CD4-positive, alpha-beta T cell treated with Interleukin-1 beta for 1 hour (primary cell): ENCODE data around the gene TMCO2.
"Not testable (repeated sequence)": the region's sequence is repeated elsewhere in the genome, so short reads cannot be mapped to it uniquely, and the experiment has no call there.

Experiments used
- DNase-seq, 2 donors: peaks; one replicate each; pipeline ENCODE4 v3.0.0-alpha.2; 2020 to 2022

TMCO2 gene

DNA sequence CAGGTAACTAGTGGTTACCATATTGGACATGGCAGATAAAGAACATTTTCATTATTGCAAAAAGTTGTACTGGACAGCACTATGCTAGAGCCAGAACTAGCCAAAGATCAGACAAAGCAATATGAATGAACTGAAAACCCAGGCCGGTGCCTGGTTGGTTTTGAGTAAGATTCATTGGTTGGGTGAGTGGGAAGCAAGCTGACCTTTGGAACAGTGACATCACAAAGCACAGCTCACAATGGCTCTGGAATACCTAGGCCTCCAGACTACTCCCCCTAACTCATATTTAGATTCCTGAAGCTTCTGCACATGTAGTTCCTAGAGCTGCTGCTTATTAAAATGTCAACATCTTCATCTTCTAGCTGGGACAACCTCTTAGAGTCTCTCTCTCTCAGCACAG, at the start of gene TMCO2:
Gene TMCO2 (plus strand): TSS at position 283 of the 400 bp plus-strand sequence. CDS start 57 bp downstream, at position 340.
- no peak for DNase-seq

DNA sequence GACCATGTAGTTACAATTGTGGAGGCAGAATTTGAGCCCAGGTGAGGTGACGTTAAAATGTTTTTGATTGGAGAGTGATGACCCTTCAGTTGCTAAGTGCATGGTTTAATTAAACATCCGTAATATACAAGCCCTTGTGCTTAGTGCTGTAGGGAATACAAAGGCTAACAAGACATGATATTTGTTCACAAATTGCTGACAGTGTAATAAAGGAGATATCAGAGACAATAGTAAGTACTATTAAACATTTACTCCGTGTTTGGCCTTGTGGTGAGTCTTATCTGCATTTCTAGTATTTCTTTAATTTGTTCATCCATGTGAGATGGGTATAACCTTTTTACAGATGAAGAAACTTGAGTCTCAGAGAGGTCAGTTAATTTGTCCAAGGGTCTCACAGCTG, 48.6 kb upstream of the TMCO2 start:
- no peak for DNase-seq

DNA sequence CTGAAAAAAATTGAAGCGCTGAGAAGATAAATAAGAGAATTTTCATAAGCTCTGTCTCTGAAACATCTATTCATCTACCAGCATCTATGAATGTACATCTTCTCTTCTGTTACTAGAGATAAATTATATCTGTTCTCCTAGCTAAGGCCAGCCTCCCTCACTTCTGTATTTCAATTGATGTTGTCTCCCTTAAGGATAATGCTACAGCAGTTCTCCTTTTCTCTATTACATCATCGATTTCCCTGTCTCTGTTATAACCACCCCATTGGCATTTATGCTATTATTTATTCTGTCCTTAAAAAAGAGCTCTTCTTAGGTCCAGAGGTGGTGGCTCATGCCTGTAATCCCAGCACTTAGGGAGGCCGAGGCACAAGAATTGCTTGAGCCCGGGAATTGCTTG, 42.9 kb upstream of the TMCO2 start:
- no peak for DNase-seq

DNA sequence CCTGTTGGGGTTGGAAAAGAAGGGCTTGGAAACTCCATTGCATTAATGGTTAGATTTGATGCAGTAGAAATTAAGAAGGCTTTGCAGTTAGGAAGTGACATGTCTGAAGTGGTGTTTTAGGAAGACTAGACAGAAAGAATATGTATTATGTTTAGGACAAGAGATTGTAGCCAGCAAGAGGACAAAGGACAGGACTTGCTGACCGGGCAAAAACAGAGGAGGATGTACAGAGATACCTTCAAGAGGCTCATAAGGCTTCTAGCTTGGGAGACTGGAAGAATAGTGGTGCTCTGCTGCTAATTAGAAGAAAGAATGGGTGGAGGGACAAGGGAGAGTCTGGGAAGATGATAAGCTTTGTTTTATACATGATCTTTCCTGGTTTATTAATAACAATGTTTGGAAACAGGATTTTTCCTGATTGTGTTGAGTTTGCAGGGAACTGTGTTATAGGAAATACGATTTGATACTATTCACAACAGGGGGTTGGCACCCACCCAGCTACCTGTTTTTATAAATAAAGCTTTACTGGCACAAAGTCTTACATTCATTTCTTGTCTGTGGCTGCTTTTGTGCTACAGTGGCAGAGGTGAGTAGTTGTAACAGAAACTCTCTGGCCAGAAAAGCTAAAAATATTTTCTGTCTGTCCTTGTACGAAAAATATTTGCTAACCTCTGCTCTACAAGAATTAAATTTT, 37.1 kb upstream of the TMCO2 start:
- no peak for DNase-seq

DNA sequence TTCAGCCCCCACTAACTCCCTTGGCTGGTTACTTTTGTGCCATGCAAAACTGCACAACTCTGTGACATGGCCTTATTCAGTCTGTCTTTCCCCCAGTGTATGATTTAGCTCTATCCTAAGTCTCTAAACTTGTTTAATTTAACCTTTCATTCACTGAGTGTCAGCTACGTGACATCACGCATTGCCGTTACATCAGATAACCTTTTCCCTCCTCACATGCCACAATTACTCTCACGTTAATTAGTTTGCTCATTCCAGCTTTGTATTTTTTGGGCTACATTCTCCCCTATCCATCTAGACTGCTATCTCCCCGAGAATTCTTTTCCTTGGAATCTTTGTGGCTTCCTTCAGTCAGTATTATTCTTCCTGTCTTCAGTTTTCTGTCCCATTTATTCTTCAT, 29.4 kb upstream of the TMCO2 start:
- no peak for DNase-seq

DNA sequence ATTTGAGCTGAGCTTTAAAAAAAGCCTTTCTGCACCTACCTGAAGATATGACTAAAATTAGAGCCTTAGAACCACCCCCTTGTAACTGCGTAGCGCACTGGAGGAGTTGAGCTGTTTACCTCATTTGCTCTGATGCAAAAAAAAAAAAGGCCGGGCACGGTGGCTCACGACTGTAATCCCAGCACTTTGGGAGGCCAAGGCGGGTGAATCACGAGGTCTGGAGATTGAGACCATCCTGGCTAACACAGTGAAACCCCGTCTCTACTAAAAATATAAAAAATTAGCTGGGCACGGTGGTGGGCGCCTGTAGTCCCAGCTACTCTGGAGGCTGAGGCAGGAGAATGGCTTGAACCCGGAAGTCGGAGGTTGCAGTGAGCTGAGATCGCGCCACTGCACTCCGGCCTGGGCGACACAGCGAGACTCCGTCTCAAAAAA, 26.2 kb upstream of the TMCO2 start:
- not testable (repeated sequence) for DNase-seq

DNA sequence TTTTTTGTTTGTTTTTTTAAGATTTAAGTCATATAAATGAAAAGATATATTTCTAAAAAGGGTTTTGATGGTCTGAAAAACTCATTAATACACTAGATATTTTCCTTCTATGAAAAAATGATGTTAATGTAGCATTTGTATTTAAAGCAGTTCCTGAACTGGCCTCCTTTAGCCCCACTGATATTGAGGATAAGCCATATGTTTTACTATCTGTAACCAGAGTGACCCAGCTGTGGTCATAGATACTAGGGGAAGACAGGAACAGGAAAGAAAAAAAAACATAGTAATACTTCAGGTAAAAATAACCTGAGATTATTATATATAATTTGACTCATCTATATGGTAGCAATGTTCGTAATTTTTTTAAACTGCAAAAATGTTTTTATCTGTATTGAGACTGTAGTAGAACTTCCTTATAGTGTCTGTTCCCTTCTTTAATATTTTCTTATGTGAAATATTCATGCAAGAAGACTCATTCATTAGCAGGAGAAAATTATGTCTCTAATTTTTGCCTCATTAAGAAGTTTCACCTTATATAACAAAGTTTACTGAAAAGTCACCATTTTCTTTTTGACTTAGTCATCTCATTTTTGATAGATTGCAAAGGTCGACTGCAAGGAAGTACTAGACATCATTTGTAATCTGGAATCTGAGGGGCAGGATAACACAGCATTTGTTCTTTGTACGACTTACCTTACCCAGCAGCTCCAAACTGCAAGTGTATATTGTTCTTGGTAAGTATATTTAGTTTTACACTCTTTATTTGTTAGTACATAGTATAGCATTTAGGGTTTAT, 25.6 kb upstream of the TMCO2 start:
- no peak for DNase-seq

DNA sequence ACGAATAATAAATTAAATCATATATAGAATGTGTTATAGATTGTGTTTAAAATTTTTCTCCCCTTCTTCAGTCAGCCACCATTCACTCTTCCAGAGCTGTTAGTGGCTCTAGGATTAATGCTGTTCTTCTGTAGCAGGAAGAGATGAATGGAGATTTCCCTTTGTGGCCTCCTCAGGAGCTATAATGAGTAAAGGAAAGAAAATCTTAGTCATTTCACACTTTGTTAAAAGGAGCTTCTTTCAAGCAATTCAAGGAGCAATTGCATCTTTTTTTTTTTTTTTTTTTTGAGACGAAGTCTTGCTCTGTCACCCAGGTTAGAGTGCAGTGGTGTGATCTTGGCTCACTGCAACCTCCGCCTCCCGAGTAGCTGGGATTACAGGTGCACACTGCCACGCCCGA, 23.7 kb upstream of the TMCO2 start:
- no peak for DNase-seq

DNA sequence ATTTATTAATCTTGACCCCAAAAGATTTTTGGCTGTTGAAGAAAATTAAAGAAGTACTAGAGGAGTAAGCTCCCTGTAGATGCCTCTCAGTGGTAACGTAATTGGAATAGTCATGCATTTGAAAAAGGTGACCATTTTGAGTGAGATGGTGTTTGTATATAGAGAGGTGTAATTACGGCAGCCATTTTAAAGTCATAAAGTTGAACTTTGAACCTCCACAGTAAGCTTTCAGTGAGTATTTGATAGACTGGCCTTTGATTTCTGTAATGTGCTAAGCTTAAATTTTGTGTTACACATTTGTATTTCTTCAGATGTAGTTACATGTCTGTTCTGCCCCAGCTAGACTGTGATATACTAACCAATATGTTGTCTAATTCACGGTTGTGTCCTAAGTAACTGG, 21.5 kb upstream of the TMCO2 start:
- no peak for DNase-seq

DNA sequence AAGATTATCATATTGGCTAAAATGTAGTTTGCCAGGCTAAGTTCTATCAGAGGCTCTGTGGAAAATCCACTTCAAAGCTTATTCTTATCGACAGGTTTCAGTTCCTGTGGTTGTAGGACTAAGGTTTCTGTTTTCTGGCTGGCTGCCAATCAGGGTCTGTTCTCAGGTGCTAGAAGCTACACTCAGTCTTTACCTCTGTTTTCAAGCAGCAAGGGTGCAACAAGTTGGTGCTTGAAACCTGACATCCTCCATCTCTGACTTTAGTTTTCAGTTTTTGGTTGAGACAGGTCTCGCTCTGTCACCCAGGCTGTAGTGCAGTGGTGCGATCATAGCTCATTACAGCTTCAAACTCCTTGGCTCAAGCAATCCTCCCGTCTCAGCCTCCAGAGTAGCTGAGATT, 15.3 kb upstream of the TMCO2 start:
- DNase-seq, result peak; percentile 37 to 47

DNA sequence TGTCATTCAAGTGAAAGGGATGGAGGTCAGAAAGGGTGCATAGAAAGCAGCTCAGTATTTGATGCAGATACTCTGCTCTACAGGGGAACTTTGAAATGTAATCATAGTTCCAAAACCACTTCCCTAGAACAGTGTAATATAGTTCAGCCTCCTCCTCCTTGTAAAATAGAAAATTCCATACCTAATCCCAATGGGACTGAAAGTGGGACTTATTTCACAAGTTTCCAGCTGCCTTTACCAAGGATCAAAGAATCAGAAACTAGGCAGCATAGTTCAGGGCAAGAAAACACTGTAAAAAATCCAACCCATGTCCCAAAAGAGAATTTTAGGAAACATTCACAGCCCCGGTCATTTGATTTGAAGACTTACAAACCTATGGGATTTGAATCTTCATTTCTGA, 8.1 kb upstream of the TMCO2 start:
- no peak for DNase-seq

DNA sequence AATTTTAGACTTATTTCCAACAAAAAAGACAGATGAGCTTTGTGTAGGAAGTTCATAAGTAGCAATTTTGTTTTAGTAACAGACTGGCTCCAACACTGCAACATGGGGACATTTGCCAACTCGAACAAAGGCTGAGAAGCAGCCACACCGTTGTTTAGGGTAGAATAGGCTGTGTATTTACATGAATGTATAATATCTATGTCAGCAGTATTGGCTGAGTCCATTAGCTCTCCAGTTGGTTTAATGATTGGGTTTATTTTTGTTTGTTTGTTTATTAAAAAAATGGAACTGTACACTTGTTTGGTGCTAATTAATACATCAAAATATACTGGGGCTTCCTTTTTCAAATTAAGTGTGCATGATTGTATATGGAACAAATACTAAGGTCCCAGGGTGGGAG, 7.3 kb upstream of the TMCO2 start:
- DNase-seq, result no peak

DNA sequence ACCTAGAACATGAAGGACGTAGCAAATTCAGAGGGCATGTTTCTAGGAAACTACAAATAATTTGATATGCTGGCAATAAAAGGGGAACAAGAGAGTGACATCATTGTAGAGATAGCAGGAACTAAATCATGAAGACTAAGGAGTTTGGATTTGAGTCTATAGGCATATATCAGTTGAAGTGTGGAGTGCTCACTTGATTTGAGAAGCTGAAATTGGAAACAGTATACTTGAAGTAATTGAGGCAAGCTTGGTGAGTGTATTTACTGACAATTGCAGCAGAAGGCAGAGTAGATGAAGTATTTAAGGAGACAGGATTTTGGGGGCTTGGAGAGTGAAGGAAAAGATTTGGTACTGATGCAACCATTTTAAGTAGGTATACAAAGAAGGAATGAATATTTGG, 6.4 kb upstream of the TMCO2 start:
- no peak for DNase-seq

DNA sequence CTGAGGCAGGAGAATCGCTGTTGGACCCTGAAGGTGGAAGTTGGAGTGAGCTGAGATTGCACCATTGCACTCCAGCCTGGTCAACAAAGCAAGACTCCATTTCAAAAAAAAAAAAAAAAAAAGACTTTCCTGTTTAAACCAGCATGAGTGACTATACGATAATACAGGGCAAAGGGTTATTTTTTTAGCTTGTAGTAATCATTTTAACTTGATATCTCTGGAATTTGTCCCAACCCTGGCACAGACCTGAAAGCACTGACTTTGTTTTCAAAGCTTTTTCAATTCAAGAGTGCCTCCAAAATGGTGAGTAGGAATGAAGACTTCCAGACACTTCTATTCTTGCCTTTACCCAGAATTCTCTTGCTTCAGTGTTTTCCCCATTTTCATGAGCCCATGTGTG, 4.4 kb upstream of the TMCO2 start:
- DNase-seq, result no peak

DNA sequence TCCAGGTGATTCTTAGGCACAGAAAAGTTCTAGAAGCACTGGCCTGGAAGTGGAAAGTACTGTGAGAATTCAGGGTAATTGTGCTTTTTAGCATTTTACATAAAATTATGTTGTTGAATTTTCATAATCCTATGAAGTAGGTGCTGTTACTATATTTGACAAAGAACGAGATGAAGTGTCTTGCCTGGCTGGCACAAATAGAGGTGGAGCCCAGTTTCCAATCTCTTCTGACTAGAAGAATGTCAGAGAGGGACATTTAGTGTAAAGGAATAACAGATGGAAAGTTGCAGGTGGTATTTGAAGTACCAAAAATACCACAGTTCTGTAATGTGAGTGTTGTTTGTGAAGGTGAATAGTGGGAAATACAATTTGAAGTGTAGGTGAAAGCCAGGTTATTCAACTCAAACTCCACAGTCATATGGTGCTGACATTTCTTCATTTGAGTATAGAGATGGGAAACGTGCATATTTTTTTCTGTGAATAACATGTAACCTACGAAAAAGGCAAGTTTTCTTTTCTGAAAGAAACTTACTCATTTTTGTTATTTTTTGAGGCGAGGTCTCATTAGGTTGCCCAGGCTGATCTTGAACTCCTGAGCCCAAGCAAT, 3.5 kb upstream of the TMCO2 start:
- no peak for DNase-seq

DNA sequence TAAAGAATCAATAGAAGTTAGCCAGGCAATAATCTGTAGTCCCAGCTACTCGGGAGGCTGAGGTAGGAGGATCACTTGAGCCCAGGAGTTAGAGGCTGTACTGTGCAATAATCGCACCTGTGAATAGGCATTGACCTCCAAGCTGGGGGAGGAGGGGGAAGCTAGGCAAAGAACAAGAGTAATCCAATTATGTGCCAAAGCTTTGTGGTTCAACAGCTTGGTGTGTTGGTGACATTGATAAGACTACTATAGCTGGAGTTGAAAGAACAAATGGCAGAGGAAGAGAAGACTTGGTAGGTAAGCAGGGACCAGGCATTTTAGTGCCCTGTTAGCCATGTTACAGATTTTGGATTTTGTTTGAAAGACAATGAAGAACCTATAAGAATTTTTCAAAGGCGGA, 2.1 kb upstream of the TMCO2 start:
- DNase-seq, result no peak

DNA sequence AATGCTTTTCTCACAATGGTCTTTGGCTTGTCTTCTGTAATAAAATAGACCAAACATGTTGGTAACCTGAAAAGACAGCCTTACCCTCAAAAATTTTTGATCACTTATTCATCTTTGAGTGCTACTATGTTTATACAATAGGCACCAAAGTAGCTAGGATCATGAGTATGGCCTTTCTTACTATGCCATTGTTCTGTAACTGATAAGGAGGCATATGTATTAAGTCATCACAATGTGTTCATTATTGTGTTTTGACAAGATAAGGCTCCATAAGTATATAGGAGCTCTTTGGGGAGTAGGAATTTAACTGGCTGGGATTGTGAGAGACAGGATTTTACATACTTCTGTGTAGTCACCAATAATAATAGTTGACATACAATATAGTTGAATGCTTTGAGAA, 675 bp downstream of the TMCO2 start:
- no peak for DNase-seq

DNA sequence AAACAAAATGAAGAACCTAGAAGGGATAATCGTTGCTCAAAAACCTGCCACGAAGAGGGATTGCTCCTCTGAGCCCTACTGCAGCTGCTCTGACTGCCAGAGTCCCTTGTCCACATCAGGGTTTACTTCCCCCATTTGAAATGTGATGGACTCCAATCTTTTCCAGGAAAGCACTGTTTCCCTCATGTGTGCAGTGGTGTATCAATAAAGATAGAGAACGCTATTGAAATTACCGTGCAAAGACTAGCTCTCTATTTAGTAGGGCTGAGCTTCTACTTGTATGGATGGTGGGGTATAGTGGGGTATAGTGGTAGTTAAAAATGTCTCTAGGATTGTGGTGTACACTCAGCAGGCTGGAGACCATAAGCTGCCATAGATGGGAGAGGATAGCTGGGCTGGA, 3.7 kb downstream of the TMCO2 start:
- no peak for DNase-seq

DNA sequence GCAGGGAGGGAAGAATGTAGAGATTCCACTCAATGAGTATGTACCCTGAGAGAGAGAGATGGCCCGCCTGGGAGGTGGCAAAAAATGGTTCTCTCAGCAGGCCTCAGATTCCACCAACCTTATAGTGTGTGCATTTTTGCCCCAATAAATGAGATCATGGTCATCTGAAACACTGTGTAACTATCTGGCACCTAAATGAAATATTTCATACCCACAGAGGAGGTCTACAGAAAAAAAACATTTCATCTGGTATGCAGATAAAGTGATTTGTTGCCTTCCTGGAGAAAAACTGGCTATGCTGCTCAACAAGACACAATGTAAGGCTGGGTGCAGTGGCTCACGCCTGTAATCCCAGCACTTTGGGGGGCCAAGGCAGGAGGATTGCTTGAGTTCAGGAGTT, 4.9 kb downstream of the TMCO2 start:
- DNase-seq, result no peak

DNA sequence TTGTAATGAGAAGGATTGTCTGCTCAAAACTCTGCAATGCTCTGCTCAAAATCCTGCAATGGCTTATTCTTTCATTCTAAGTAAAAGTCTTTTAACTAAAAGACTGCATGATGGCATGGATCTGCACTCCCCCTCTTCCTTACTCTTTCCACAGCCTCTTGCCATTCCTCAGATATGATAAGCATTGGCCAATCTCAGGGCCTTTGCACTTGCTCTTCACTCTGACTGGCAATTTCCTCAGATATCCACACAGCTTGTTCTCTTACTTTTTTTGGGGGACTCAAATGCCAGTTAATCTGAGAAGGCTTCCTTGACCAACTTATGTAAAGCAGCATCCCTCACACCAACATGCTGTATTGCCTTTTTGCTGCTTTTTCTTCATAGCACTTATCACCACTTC, 7.5 kb downstream of the TMCO2 start:
- DNase-seq, result no peak

DNA sequence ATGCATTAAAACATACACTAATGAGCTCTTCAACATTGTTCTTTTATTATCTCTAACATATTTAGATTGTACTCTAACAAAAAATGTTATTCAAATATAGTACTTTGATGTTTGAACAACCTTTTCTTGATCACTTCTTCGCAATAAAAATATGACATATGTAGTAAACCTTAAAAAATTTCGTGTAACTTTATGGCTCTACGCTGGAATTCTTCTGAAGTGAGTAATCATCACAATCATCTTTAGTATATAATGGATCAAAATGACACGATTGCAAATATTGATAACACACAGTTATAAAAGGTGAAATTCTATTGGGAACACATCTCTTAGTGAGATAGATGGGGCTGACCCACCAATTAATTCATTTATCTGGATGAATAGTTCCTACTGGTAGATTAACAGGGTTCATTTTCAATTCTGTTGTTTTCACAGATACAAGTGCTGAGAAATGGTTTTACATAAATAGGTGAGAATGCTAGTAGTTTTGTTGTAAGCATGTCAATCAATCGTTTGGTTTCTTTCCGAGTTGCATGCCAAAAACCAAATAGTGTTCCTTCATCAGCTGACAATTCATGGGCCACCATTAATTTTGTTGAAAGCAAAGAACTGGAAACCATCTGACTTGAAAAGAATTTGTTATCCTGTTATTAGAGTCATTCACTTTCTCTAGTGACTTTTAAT, 8.8 kb downstream of the TMCO2 start:
- DNase-seq, result no peak

DNA sequence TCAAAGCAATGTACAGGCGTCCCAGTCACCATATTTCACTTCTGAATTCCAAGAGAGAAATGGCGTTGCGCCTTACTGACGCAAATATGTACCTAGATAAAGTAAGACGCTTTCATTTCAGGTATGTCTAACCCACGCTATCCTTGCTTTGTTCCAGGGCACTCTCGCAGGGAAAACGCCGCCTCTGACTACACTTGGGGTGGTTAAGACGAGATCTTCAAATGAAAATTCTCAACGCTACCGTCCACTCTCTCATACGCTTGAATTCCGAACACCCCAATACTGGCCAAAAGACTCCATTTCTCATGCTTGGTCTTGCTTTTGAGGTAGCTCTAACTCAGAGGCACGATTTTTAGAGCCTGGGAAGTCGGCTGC, 9.6 kb downstream of the TMCO2 start:
- no peak for DNase-seq

DNA sequence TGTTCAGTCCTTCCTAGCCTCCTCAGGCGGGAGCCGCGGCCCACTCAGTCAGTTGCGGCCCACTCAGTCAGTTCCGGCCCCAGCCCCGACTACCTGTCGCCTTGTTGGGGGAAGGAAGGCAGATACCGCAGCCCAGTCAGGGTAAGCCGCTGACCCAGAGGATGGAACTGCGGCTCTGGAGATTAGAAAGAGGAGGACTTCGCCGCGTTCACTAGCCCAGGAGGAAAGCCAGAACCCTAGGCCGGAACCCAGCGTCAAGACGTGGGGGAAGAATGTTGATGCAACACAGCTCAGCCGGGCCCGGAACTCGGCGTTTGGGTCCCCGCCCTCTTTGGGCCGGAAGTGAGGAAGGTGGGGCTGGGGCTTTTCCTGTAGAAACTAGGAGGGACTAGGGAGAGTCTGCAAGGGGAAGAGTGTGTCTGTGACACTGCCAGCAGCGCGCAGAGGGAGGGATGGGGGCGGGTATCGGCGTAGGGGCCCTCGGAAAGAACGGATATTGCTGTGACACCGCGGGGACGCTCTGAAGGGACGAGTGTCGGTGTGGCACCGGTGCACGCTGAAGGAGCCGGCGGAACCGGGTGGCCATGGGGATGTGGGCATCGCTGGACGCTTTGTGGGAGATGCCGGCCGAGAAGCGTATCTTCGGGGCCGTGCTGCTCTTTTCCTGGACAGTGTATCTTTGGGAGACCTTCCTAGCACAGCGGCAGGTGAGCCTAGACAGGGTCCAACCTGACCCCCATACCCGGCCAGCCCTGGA, 10.1 kb downstream of the TMCO2 start, which contains the start of gene ZMPSTE24:
Gene ZMPSTE24 (plus strand): TSS at position 549 of the 757 bp plus-strand sequence. CDS start 36 bp downstream, at position 585.
- peak; percentile 97 to 98 for DNase-seq
